OCI-LY3 (cell line): Measurements from ENCODE around the gene GPR34.

Experiments
- H2AFZ ChIP-seq: fragments of 200-600, 300-600 bp; shearing (Covaris generic); 2 replicates; pipeline ENCODE4 v1.6.0; 2014; ENCODE audit warnings: antibody characterized with exemption, low read depth, low read length
- H3K27ac ChIP-seq: fragments of 200-600, 300-600 bp; sonication (generic); 2 replicates; pipeline ENCODE4 v1.5.1; 2014; ENCODE audit warnings: mild to moderate bottlenecking, low read length, moderate library complexity, mixed read lengths
- H3K27me3 ChIP-seq: fragments of 200-600, 300-600 bp; sonication (generic); 2 replicates; pipeline ENCODE4 v1.6.1; 2014; ENCODE audit warnings: low read depth, low read length, mixed read lengths
- H3K36me3 ChIP-seq: fragments of 200-600, 300-600 bp; sonication (generic); replicated peaks from 2 replicates; pipeline ENCODE3; 2014; ENCODE audit warnings: low read depth, low read length, mixed read lengths
- H3K4me1 ChIP-seq: fragments of 300-600, 200-600 bp; sonication (generic); 2 replicates; pipeline ENCODE4 v1.6.1; 2014; ENCODE audit warnings: low read length, mixed read lengths
- H3K4me2 ChIP-seq: fragments of 200-600, 300-600 bp; sonication (generic); 2 replicates; pipeline ENCODE4 v1.6.1; 2014; ENCODE audit warnings: low read length, mixed read lengths
- H3K4me3 ChIP-seq: fragments of 300-600, 200-600 bp; sonication (generic); 2 replicates; pipeline ENCODE4 v1.5.1; 2014; ENCODE audit warnings: antibody characterized with exemption, mild to moderate bottlenecking, low read length, moderate library complexity
- H3K79me2 ChIP-seq: fragments of 300-600, 200-600 bp; shearing (Covaris generic); 2 replicates; pipeline ENCODE4 v1.6.1; 2014; ENCODE audit warnings: mild to moderate bottlenecking, low read length, mixed read lengths
- H3K9ac ChIP-seq: fragments of 300-600, 200-600 bp; shearing (Covaris generic); 2 replicates; pipeline ENCODE4 v1.6.0; 2014; ENCODE audit warnings: mild to moderate bottlenecking, low read length, moderate library complexity
- H3K9me3 ChIP-seq: fragments of 200-600, 300-600 bp; shearing (Covaris generic); 2 replicates; pipeline ENCODE4 v1.6.1; 2014; ENCODE audit warnings: low read length, mixed read lengths; ENCODE audit not compliant: insufficient read depth
- H4K20me1 ChIP-seq: fragments of 200-600, 300-600 bp; sonication (generic); 2 replicates; pipeline ENCODE4 v1.6.1; 2016; ENCODE audit warnings: low read length, mixed read lengths; ENCODE audit not compliant: insufficient read depth
- CTCF ChIP-seq: fragments of 200-600, 300-600 bp; sonication (generic); IDR thresholded peaks from 2 replicates; pipeline ENCODE4 v1.5.1; 2014; ENCODE audit warnings: antibody characterized with exemption, low read length, low read depth
- EZH2phosphoT487 ChIP-seq: fragments of 200-600 bp; shearing (Covaris generic); IDR thresholded peaks from 2 replicates; pipeline ENCODE4 v1.6.1; 2018; ENCODE audit warnings: antibody characterized with exemption, mixed run types, low read depth

The GPR34 gene

GRCh38 chrX:41703574-41704029 lies 14.8 kb downstream of the GPR34 start:
- H3K4me2 ChIP-seq, result no peak overlapping the region
- no peak overlapping the region for H2AFZ ChIP-seq

DNA sequence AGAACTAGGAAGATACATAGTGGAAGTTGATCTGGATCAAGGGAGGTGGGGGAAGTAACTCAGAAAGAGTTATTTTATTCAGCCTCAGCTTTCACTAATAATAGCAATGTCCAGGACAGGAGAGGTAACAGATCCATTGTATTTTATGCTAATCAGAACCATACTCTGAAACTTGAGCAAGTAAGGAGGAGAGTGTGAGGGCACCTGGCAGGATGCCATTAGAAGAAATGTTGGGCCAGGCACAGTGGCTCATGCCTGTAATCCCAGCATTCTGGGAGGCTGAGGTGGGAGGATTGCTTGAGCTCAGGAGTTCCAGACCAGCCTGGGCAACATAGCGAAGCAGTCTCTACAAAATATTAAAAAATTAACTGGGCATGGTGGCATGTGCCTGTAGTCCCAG lies 16.3 kb downstream of the GPR34 start:
- H3K4me2 ChIP-seq, result peak overlapping the region; percentile 59
- no peak for TF ChIP-seq EZH2phosphoT487
- no peak for TF ChIP-seq CTCF
- no peak overlapping the region for H2AFZ ChIP-seq
- H3K9ac ChIP-seq, result no peak overlapping the region
- peaks cover 20% of the 10 kb centered on the region for H4K20me1 ChIP-seq
- H3K79me2 ChIP-seq, result no peaks in the 10 kb centered on the region
- H3K4me3 ChIP-seq, result no peak overlapping the region
- no peaks in the 10 kb centered on the region for H3K9me3 ChIP-seq
- H3K36me3 ChIP-seq, result peaks cover 6% of the 10 kb centered on the region
- H3K4me1 ChIP-seq, result peaks cover 62% of the 10 kb centered on the region
- no peaks in the 10 kb centered on the region for H3K27me3 ChIP-seq
- H3K27ac ChIP-seq, result 0 out of 2 replicates have a peak overlapping the region, but pooled peaks have one; percentile 85

More at GRCh38 chrX:41703574-41704029, 14.8 kb downstream of the GPR34 start:
- no peaks in the 10 kb centered on the region for H3K27me3 ChIP-seq
- peaks cover 17% of the 10 kb centered on the region for H4K20me1 ChIP-seq
- H3K27ac ChIP-seq, result no peak overlapping the region
- H3K36me3 ChIP-seq, result peaks cover 6% of the 10 kb centered on the region
- no peak overlapping the region for H3K9ac ChIP-seq
- H3K4me3 ChIP-seq, result no peak overlapping the region
- peaks cover 52% of the 10 kb centered on the region for H3K4me1 ChIP-seq
- H3K9me3 ChIP-seq, result no peaks in the 10 kb centered on the region
- no peaks in the 10 kb centered on the region for H3K79me2 ChIP-seq
- TF ChIP-seq CTCF, result no peak
- TF ChIP-seq EZH2phosphoT487, result no peak

DNA sequence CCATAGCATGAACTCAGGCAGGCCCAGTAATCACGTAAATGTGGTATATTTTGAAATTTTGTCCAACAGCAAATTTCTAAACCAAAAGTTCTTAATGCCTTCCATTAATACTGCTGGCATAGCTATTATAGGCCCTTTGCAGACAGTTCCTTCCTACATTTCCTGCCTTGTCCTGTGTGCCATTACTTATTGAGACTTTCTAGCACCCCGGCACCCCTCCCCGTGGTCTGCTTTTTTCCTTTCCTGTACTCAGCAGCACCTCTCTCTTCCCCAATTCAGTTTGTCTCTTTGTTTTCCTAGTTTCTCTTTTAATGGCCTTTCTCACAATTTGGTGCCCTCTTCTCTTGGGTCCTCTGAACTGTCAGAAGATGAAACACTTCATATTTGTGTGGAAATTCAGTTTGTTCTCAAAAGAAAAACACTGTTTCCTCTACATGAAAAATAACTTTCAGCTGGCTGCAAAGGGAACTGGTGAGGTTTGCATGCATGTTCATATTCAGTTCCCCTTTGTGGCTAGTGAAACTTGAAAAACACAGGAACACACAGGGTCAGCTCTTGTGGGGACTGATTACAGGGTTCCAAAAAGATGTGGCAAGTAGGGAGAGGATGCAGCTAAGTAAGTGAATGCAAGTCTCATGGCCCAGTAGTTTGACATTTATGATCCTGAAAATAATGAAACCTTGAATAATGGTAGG lies 17.1 kb downstream of the GPR34 start:
- Histone ChIP-seq H3K4me3 (peak overlapping the region; percentile 50), H4K20me1 (peaks cover 24% of the 10 kb centered on the region), H3K4me1 (peaks cover 66% of the 10 kb centered on the region), H2AFZ (no peak overlapping the region), H3K27ac (peak overlapping the region; percentile 85), H3K9ac (peak overlapping the region; percentile 28; the same call in 1 of the 2 replicates), H3K36me3 (peaks cover 6% of the 10 kb centered on the region), H3K27me3 (no peaks in the 10 kb centered on the region), H3K4me2 (peak overlapping the region; percentile 59), H3K79me2 (no peaks in the 10 kb centered on the region), H3K9me3 (no peaks in the 10 kb centered on the region)
- TF ChIP-seq EZH2phosphoT487, result no peak
- no peak for TF ChIP-seq CTCF

- no peak overlapping the region for H3K4me3 ChIP-seq
- H2AFZ ChIP-seq, result no peak overlapping the region
- peaks cover 27% of the 10 kb centered on the region for H4K20me1 ChIP-seq
- peaks cover 66% of the 10 kb centered on the region for H3K4me1 ChIP-seq
- H3K27me3 ChIP-seq, result no peaks in the 10 kb centered on the region
- no peaks in the 10 kb centered on the region for H3K79me2 ChIP-seq
- peak overlapping the region; percentile 59 for H3K4me2 ChIP-seq
- peaks cover 4% of the 10 kb centered on the region for H3K36me3 ChIP-seq
- H3K9me3 ChIP-seq, result no peaks in the 10 kb centered on the region
- H3K9ac ChIP-seq, result no peak overlapping the region
- TF ChIP-seq EZH2phosphoT487 (no peak), CTCF (no peak)
- no peak overlapping the region for H3K27ac ChIP-seq
Observed at GRCh38 chrX:41707218-41707617, 18.4 kb downstream of the GPR34 start.
